ENCODE data around the gene CCDC182. TPM values are rescaled to one million over a fixed set of nuclear protein-coding genes. Genes with fewer than 3 reads are reported as not detected.

CCDC182 gene
- total RNA-seq, 1 donor from 2014 or later, result not detected

DNA sequence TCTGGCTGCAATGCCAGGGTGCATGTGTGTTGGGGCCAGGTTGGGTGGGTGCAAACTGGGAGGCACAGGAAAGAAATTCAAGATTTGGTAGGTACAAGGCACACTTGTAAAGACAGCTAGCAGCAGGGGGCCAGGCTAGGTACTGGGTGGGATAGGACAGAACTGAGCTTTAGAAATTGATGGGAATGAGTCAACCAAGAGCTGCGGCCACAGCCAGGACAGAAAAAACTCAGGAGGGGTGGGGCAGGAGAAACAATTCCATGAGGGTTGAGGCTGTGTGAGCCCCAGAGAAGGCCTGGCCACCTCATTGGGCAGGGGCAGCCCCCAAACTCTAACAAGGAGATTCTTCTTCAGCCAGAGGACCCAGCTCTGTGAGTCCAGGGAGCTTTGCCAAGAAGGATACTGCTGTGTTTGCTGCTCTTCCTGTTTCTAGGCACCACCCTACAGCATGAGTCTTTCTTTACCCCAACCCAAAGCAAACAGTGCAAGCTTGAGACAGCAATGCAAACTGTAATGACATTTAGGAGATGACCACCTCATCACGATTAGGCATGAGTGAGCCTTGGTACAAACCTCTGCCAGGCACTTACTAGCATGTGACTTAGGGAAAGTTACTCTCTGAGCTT is 21.3 kb upstream of the CCDC182 start:
- Mint-ChIP-seq H3K27ac (no peak overlapping the region), H3K27me3 (ENCODE audit: low read depth) (peaks cover 18% of the 10 kb centered on the region), H3K4me1 (peaks cover 19% of the 10 kb centered on the region), H3K36me3 (no peaks in the 10 kb centered on the region), H3K4me3 (no peak overlapping the region), H3K9me3 (no peaks in the 10 kb centered on the region)
- DNase-seq (ENCODE audit: low spot score in 2 of 2, unreplicated experiment in 2 of 2), result no peak
- TF ChIP-seq, protein P1, sequence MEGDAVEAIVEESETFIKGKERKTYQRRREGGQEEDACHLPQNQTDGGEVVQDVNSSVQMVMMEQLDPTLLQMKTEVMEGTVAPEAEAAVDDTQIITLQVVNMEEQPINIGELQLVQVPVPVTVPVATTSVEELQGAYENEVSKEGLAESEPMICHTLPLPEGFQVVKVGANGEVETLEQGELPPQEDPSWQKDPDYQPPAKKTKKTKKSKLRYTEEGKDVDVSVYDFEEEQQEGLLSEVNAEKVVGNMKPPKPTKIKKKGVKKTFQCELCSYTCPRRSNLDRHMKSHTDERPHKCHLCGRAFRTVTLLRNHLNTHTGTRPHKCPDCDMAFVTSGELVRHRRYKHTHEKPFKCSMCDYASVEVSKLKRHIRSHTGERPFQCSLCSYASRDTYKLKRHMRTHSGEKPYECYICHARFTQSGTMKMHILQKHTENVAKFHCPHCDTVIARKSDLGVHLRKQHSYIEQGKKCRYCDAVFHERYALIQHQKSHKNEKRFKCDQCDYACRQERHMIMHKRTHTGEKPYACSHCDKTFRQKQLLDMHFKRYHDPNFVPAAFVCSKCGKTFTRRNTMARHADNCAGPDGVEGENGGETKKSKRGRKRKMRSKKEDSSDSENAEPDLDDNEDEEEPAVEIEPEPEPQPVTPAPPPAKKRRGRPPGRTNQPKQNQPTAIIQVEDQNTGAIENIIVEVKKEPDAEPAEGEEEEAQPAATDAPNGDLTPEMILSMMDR (IDR thresholded peaks at IDR 0.05; ENCODE audit: unreplicated experiment), result no peak

DNA sequence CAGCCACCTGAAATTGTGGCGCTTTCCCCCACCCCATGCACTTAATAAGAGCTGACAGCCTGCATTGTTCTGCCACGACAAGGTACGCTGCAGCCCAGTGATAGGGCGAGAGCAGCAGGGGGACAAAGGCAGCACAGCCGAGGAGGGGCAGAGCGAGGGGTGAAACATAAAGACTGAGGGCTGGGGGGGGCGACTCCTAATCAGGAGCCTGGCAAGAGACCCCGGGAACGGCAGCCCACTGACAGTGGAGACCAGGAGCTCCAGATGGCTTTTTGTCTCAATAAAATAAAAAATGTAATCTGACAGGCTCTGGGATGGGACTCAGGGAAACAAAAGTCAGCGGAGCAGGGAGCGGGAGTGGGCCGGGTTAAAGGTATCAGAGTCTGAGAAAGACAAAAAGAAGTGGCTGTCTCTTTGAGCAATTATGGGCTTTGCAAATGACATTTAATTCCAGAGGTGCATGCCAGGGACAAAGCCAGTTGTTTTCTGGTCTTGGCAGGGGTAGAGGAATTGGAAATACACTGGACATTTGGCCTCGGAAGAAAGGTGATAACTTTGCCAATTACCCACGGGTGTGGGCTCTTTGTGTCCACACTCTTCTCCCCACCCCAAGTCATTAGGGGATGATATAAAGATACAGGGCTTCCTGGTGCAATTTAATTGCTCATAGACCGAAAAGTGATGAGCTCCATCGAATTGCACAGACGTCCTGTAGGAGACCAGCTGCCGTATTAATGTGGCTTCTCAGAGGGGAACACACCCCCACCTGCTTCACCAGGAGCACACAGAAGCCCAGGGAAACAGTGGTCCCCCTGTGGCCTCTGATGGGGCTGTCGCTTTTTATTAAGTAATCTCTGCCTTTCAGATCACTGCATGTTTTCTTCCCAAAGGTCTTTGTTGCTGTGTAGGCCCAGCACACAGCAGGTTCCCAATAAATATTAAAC is 17.6 kb upstream of the CCDC182 start:
- Mint-ChIP-seq H3K4me1 (peaks cover 19% of the 10 kb centered on the region), H3K27ac (no peak overlapping the region), H3K4me3 (no peak overlapping the region), H3K9me3 (no peaks in the 10 kb centered on the region), H3K36me3 (no peaks in the 10 kb centered on the region), H3K27me3 (ENCODE audit: low read depth) (peaks cover 10% of the 10 kb centered on the region)
- TF ChIP-seq, protein P1 (IDR thresholded peaks at IDR 0.05; ENCODE audit: unreplicated experiment), result no peak
- DNase-seq (ENCODE audit: low spot score in 2 of 2, unreplicated experiment in 2 of 2), result no peak

DNA sequence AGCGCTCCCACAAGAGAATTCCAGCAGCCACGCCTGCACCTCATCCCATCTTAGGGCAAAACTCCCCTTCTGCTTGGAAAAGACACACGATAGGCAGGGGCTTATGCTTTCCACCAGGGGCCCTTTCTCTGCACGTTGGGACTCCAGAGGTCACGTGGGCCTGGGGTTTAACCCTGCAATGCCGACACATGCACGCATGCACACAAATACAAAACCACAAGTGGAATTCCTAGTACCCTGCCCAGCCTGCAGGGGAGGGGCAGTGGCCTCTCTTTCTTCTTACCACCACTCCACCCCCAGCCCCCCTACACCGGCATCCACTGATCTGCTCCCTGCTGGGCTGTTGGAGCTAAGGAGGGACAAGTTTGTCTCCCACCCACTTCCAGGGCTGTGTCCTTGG is 16.8 kb upstream of the CCDC182 start:
- no peak for DNase-seq (ENCODE audit: low spot score in 2 of 2, unreplicated experiment in 2 of 2)
- Mint-ChIP-seq H3K36me3 (no peaks in the 10 kb centered on the region), H3K4me1 (peaks cover 20% of the 10 kb centered on the region), H3K27ac (no peak overlapping the region), H3K27me3 (ENCODE audit: low read depth) (peaks cover 4% of the 10 kb centered on the region), H3K4me3 (no peak overlapping the region), H3K9me3 (no peaks in the 10 kb centered on the region)
- TF ChIP-seq, protein P1 (IDR thresholded peaks at IDR 0.05; ENCODE audit: unreplicated experiment), result no peak

DNA sequence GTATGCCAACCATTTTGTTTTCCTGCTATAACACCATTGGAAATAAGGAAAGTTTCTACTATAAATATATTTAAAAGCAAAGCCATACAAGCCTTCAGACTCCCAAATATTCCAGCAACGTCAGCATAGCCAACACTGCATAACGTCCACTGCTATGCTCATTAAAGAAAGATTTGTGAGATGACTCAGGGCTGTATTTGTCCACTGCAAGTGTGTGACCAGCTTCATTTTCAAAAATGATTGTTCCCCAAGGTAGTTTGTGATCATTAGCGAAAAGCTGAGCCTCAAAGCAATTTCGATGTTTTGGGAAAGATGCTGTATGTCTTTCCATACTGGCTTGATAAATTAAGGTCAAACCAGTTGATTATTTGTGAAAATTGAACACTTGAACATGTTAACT is 14.9 kb upstream of the CCDC182 start:
- no peak overlapping the region for H3K27ac Mint-ChIP-seq
- no peak overlapping the region for H3K4me3 Mint-ChIP-seq
- H3K4me1 Mint-ChIP-seq, result peaks cover 20% of the 10 kb centered on the region
- no peak for DNase-seq (ENCODE audit: low spot score in 2 of 2, unreplicated experiment in 2 of 2)
- H3K36me3 Mint-ChIP-seq, result no peaks in the 10 kb centered on the region
- TF ChIP-seq, protein P1 (IDR thresholded peaks at IDR 0.05; ENCODE audit: unreplicated experiment), result no peak
- no peaks in the 10 kb centered on the region for H3K9me3 Mint-ChIP-seq
- no peaks in the 10 kb centered on the region for H3K27me3 Mint-ChIP-seq (ENCODE audit: low read depth)

DNA sequence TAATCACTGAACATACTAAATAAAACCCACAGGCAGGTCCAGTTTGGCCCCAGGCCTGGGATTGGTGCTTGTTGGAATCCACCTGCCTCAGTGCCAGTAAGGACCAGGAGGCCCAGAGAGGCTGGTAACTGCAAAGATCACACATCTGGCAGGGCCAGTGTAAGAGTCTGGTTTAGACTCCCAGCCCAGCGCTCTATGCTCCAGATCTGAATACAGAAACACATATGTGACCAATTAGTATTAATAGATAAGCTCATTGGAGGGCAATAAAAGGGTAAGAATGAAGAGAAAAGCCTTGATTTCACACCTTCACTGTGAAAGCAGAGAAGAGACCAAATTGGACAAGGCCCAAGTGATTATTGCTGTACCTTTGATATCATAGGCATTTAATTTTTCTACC is 13.6 kb upstream of the CCDC182 start:
- DNase-seq (ENCODE audit: low spot score in 2 of 2, unreplicated experiment in 2 of 2), result no peak
- H3K4me1 Mint-ChIP-seq, result peaks cover 20% of the 10 kb centered on the region
- no peak overlapping the region for H3K4me3 Mint-ChIP-seq
- no peaks in the 10 kb centered on the region for H3K36me3 Mint-ChIP-seq
- TF ChIP-seq, protein P1 (IDR thresholded peaks at IDR 0.05; ENCODE audit: unreplicated experiment), result no peak
- H3K27ac Mint-ChIP-seq, result no peak overlapping the region
- H3K9me3 Mint-ChIP-seq, result no peaks in the 10 kb centered on the region
- no peaks in the 10 kb centered on the region for H3K27me3 Mint-ChIP-seq (ENCODE audit: low read depth)

Measured in mesothelial cell of epicardium (in vitro differentiated cells).